Esophagus squamous epithelium (tissue), 5 donors: Measurements from ENCODE around the gene COG3. TPM values are rescaled to one million over a fixed set of nuclear protein-coding genes. Genes with fewer than 3 reads are reported as not detected.

Experiments used
- DNase-seq: peaks from one replicate; lab custom pipeline; 2025; lab: John Stamatoyannopoulos, UW
- H3K27ac ChIP-seq, 4 donors: fragments of 200-600 bp; sonication (generic); one replicate each; pipeline ENCODE4 v1.5.1; 2016 to 2019; ENCODE audit warnings: mild to moderate bottlenecking in 1 of 4
- H3K27me3 ChIP-seq, 4 donors: fragments of 200-600 bp; sonication (generic); 1 replicate in 3 of 4; 2 replicates in 1 of 4; pipeline versions ENCODE4 v1.5.1 to v1.6.0; 2017 to 2021; ENCODE audit warnings: antibody characterized with exemption in 1 of 4
- H3K36me3 ChIP-seq, 3 donors: fragments of 200-600 bp; sonication (generic); one replicate each; pipeline ENCODE4 v1.5.1; 2016 to 2019
- H3K4me1 ChIP-seq, 3 donors: fragments of 200-600 bp; sonication (generic); one replicate each; pipeline ENCODE4 v1.5.1; 2017 to 2019
- H3K4me3 ChIP-seq, 4 donors: fragments of 200-600 bp; sonication (generic); 1 replicate in 3 of 4; 2 replicates in 1 of 4; pipeline ENCODE4 v1.5.1; 2016 to 2019; ENCODE audit warnings: mild to moderate bottlenecking in 2 of 4, moderate library complexity in 1 of 4
- H3K9me3 ChIP-seq, 3 donors: fragments of 200-600 bp; sonication (generic); one replicate each; pipeline ENCODE4 v1.5.1; 2016 to 2019
- POLR2A ChIP-seq, 4 donors: fragments of 450-650 bp; IDR thresholded peaks; one replicate each; pipeline ENCODE4 v1.6.1; 2017; ENCODE audit warnings: antibody characterized with exemption in 4 of 4, mild to moderate bottlenecking in 4 of 4, moderate library complexity in 3 of 4
- WGBS, 2 donors: methylation state at CpG; one replicate each; pipeline ENCODE4 v1.1.5; 2018; 5-methylcytosine and 5-hydroxymethylcytosine counted together
- intact Hi-C: fragments of 100-400 bp; cut with DNase I; formaldehyde crosslinking; loops from one replicate; pipeline ENCODE4 v1.15.0; 2022
- total RNA-seq, 4 donors: library from RNA; depleted of rRNA; stranded (reverse); fragments of >200 nt; gene quantifications; one replicate each; pipeline ENCODE4 v1.1.0, GENCODE V29; 2016
- TF ChIP-seq, protein P1 (sequence below), 6 experiments: fragments of 450-650 bp in 4 of 6; fragments of 200-600 bp in 2 of 6; sonication (generic) in 2 of 6; IDR thresholded peaks; one replicate each; pipeline ENCODE4 v1.5.1; 2016 to 2019; ENCODE audit warnings: antibody characterized with exemption in 6 of 6, mild to moderate bottlenecking in 4 of 6, moderate library complexity in 4 of 6
- donor health status: DM: yes; HTN: yes; CAD: no.

Gene COG3
- total RNA-seq, 4 donors from 2014 or later, result 16.5 to 26.3 (median 21.5) TPM

DNA sequence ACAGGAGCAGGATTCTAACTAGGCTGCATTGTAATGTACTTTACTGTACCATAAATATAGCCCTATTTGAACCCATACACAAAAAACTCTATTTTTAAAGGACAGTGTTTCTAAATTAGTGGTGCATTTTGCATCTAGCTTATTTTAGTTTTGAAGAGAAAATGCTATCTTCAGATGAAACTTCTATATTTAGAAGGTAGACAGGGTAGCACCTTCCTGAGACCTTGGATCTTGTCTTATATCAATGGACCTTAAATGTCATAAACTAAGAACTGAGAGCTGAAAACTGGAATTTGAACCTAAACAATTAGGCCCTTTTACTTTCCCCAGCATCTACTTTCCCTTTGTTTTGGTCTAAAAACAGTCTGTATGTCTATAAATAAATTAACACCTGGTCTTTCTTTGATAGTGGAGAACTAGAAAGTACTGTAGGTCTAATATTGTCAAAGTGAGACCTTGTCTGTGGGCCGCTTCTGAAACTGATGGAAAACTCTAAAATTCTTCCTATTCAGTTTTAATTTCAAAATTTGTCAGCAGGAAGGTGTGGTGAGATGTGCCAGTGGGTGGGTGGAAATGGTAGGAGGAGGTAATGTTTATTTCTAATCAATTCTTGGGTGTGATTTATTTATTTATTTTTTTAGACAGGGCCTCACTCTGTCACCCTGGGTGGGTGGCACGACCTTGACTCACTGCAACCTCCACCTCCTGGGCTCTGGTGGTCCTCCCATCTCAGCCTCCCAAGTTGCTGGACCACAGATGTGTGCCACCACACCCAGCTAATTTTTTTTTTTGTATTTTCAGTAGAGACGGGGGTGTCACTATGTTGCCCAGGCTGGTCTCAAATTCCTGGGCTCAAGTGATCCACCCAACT, 10.1 kb downstream of the COG3 start:
- Histone ChIP-seq H3K9me3 (no peaks in the 10 kb centered on the region), H3K36me3 (peaks cover 0 to 36% (median 0%) of the 10 kb centered on the region in 3 donors), H3K27ac (no peak overlapping the region), H3K4me3 (no peak overlapping the region), H3K27me3 (no peaks in the 10 kb centered on the region), H3K4me1 (peaks cover 0 to 17% (median 0%) of the 10 kb centered on the region in 3 donors)
- no peak for DNase-seq
- WGBS, 2 donors, result 76 to 78% methylated on average over 2 to 3 of the region's 3 CpGs
- TF ChIP-seq, protein P1, sequence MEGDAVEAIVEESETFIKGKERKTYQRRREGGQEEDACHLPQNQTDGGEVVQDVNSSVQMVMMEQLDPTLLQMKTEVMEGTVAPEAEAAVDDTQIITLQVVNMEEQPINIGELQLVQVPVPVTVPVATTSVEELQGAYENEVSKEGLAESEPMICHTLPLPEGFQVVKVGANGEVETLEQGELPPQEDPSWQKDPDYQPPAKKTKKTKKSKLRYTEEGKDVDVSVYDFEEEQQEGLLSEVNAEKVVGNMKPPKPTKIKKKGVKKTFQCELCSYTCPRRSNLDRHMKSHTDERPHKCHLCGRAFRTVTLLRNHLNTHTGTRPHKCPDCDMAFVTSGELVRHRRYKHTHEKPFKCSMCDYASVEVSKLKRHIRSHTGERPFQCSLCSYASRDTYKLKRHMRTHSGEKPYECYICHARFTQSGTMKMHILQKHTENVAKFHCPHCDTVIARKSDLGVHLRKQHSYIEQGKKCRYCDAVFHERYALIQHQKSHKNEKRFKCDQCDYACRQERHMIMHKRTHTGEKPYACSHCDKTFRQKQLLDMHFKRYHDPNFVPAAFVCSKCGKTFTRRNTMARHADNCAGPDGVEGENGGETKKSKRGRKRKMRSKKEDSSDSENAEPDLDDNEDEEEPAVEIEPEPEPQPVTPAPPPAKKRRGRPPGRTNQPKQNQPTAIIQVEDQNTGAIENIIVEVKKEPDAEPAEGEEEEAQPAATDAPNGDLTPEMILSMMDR (IDR thresholded peaks at IDR 0.05), result no peak
- no peak for TF ChIP-seq POLR2A (IDR thresholded peaks at IDR 0.05)
- intact Hi-C loops, result no loop called here

DNA sequence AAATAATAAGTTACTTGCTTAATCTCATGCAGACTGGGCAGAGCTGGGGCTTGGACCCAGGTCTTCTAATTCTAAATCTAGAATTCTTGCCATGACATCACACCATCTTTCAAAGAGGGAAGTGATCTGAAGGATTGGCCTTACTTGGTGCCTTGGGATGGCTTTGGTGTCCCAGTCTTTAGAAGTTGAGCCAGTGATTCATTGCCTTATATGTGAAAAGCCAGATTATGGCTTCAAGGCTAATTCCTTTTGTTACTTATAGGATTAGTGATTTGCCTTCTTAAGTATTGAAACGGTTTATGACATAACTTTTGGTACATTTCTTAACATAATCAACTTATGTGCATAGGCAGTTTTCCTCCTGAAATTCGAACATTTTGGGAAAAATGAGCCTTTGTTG, 14.9 kb downstream of the COG3 start:
- Histone ChIP-seq H3K4me3 (no peak overlapping the region), H3K27ac (no peak overlapping the region), H3K36me3 (peaks cover 0 to 65% (median 0%) of the 10 kb centered on the region in 3 donors), H3K27me3 (no peaks in the 10 kb centered on the region), H3K4me1 (peaks cover 0 to 44% (median 8%) of the 10 kb centered on the region in 3 donors), H3K9me3 (no peaks in the 10 kb centered on the region)
- TF ChIP-seq POLR2A (IDR thresholded peaks at IDR 0.05), result no peak
- TF ChIP-seq, protein P1 (IDR thresholded peaks at IDR 0.05), result no peak
- intact Hi-C loops, result no loop called here
- 49 to 50% methylated on average over 2 of the region's 2 CpGs for WGBS, 2 donors
- no peak for DNase-seq

DNA sequence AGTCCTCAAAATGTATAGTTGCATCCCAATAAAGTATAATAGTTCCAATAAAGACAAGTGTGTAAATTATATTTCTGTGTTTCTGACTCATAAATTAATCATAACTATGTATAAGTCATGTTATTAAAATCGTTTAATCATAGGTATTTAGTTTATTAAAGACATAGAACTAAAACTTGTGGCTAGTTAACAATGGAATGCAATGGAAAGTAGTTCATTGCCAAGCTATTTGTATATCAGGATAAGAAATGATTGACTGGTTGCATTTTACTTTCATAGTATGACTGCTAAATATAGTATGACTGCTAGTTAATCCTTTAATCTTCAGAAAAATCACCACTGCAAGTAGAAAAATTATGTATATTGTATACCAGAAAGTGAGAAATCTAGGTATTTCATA, 16.9 kb downstream of the COG3 start:
- H3K36me3 ChIP-seq, result peaks cover 0 to 64% (median 5%) of the 10 kb centered on the region in 3 donors
- H3K4me1 ChIP-seq, result peaks cover 0 to 34% (median 8%) of the 10 kb centered on the region in 3 donors
- peak overlapping the region in 1 of 4 donors; percentile 47 for H3K27ac ChIP-seq
- no peak overlapping the region for H3K4me3 ChIP-seq
- H3K9me3 ChIP-seq, result no peaks in the 10 kb centered on the region
- intact Hi-C loops, result no loop called here
- DNase-seq, result no peak
- 16 to 34% methylated on average over 1 of the region's 1 CpG for WGBS, 2 donors
- no peak for TF ChIP-seq POLR2A (IDR thresholded peaks at IDR 0.05)
- TF ChIP-seq, protein P1 (IDR thresholded peaks at IDR 0.05), result no peak
- no peaks in the 10 kb centered on the region for H3K27me3 ChIP-seq

DNA sequence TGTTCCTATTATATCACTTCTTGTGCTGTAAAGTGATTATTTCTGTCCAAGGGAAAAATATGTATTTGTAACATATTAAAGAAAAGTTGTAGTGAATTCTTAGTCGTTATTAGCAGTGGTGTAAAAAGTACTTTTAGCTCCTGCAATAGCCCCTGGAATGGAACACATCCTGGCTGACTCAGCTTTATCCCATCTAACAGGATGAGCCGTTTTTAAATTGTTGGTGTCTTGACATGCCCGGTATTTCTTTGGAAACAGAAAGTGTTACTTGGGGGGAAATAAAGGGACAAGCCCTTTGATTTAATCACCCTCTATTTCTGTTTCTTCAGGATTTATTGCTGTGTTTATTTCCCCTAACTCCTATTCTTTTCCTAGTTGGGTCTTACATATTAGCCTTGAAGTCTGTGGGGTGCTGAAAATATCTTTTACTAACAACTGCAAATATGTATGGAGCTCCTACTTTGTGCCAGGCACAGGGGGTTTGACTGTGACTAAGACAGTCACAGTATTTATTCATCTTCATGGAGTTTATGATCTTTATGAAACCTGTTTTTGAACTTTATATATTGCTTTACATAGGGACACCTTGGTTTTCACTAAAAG, 17.9 kb downstream of the COG3 start:
- no peak for DNase-seq
- TF ChIP-seq, protein P1 (IDR thresholded peaks at IDR 0.05), result no peak
- no peak for TF ChIP-seq POLR2A (IDR thresholded peaks at IDR 0.05)
- peak overlapping the region in 2 of 4 donors; percentile 31 to 47 for H3K27ac ChIP-seq
- no peak overlapping the region for H3K4me3 ChIP-seq
- H3K27me3 ChIP-seq, result no peaks in the 10 kb centered on the region
- H3K36me3 ChIP-seq, result peaks cover 0 to 65% (median 10%) of the 10 kb centered on the region in 3 donors
- 21 to 27% methylated on average over 3 of the region's 3 CpGs for WGBS, 2 donors
- H3K9me3 ChIP-seq, result no peaks in the 10 kb centered on the region
- intact Hi-C loops, result no loop called here
- peaks cover 0 to 34% (median 8%) of the 10 kb centered on the region in 3 donors for H3K4me1 ChIP-seq

DNA sequence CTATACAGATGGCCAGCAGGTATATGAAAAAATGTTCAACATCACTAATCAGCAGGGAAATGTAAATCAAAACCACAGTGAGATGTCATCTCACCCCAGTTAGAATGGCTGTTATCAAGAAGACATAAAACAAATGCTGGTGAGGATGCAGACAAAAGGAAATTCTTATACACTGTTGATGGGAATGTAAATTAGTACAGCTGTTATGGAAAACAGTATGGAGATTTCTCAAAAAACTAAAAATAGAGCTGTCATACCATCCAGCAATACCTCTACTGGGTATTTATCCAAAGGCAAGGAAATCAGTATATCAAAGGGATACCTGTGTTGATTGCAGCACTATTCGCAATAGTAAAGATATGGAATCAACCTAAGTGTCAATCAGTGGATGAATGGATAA, 22.9 kb downstream of the COG3 start:
- no peak for TF ChIP-seq POLR2A (IDR thresholded peaks at IDR 0.05)
- TF ChIP-seq, protein P1 (IDR thresholded peaks at IDR 0.05), result no peak
- 67 to 85% methylated on average over 1 of the region's 1 CpG for WGBS, 2 donors
- H3K36me3 ChIP-seq, result peaks cover 0 to 77% (median 16%) of the 10 kb centered on the region in 3 donors
- H3K27ac ChIP-seq, result no peak overlapping the region
- peaks cover 0 to 7% (median 4%) of the 10 kb centered on the region in 3 donors for H3K4me1 ChIP-seq
- H3K9me3 ChIP-seq, result no peaks in the 10 kb centered on the region
- intact Hi-C loops, result no loop called here
- H3K4me3 ChIP-seq, result no peak overlapping the region
- H3K27me3 ChIP-seq, result no peaks in the 10 kb centered on the region
- DNase-seq, result no peak
